GM12891 (cell line): ENCODE results near the gene AIF1L.
"Not testable (repeated sequence)": the region's sequence is repeated elsewhere in the genome, so short reads cannot be mapped to it uniquely, and the experiment has no call there.

ENCODE experiments used
- DNase-seq: peaks from one replicate; pipeline ENCODE4 v3.0.0; 2011; ENCODE audit warnings: low spot score; ENCODE audit not compliant: insufficient read length
- FAIRE-seq: peaks from 2 replicates; lab custom pipeline; 2011; peaks lifted over from hg19 to GRCh38; lab: Jason Lieb, UNC
- PAX5 ChIP-seq: IDR thresholded peaks from 2 replicates; pipeline ENCODE4 v1.6.1; 2011; ENCODE audit warnings: low read length, moderate library complexity, mild to moderate bottlenecking; ENCODE audit not compliant: insufficient read depth, severe bottlenecking
- POLR2A ChIP-seq: IDR thresholded peaks from 2 replicates; pipeline ENCODE4 v1.6.1; 2011; ENCODE audit warnings: low read depth, low read length, control low read depth
- POLR2AphosphoS5 ChIP-seq: IDR thresholded peaks from 2 replicates; pipeline ENCODE4 v1.6.1; 2011; ENCODE audit warnings: low read depth, low read length, control low read depth
- POU2F2 ChIP-seq: IDR thresholded peaks from 2 replicates; pipeline ENCODE4 v1.6.1; 2011; ENCODE audit warnings: low read depth, mild to moderate bottlenecking, control low read depth, low read length, moderate library complexity
- SPI1 ChIP-seq: IDR thresholded peaks from 2 replicates; pipeline ENCODE4 v1.6.1; 2011; ENCODE audit warnings: low read depth, low read length, control low read depth
- TAF1 ChIP-seq: IDR thresholded peaks from 2 replicates; pipeline ENCODE4 v1.6.1; 2011; ENCODE audit warnings: low read depth, low read length, control low read depth

The AIF1L gene

DNA sequence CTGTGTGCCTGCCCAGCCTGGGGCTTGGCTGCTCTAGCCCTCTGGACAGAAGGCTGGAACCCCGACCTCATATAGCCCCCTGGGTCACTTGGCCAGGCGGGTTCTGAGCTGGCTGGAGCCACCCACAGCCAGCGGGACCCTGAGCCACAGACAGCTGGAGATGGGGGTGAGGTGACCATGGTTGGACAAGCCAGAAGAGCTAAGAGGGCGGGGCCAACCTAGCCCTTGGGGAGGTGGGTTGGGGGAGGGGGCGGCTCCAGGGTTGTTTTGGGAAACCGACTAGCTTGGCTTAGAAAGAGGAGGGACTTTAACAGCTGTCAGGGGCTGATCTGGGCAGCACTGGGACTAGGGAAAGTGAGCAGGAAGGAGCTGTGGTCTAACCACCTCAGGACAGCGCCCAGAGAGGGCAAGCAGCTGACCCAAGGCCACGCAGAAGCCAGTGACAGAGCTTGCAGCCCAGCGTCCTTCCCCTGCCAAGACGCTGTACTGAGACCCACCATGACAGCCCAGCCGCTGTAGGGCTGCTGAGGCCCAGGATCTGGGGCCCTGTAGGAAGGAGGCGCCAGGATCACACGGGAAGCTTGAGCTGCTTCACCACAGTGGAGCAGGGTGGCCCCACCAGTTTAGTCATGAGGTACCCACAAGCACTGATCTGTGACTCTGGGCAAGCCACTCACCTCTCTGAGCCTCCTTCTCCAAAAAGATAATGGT, 2.2 kb downstream of the AIF1L start:
- DNase-seq (no peak), FAIRE-seq (no peak)
- TF ChIP-seq POU2F2 (no peak), TAF1 (no peak), PAX5 (no peak), POLR2AphosphoS5 (no peak)

DNA sequence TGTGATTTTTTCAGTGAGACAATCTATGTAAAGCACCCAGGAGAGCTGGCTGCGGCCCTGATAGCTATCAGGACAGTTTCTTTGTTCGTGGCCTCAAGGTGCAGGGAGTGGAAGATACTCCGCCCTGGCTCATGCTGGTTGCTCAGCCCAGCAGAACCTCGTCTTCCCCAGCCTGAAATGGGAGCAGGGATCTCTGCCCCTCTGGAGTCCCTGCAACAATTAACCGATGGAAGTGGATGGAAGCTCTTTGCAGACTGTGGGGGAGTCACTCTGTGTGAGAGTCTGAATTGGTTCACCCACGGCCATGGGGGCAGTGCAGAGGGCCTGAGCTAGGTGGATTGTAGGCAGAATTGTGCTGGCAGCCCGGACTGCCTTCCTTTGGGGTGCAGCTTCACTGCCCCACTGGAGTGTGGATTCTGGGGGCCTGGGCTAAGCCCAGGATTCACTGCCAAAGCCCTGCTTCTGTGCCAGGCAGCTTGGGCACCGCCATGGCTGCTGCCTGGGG, 2.8 kb downstream of the AIF1L start:
- no peak for FAIRE-seq
- TF ChIP-seq POLR2AphosphoS5 (no peak), TAF1 (no peak), POU2F2 (no peak), POLR2A (no peak), PAX5 (no peak), SPI1 (no peak)
- DNase-seq, result no peak

DNA sequence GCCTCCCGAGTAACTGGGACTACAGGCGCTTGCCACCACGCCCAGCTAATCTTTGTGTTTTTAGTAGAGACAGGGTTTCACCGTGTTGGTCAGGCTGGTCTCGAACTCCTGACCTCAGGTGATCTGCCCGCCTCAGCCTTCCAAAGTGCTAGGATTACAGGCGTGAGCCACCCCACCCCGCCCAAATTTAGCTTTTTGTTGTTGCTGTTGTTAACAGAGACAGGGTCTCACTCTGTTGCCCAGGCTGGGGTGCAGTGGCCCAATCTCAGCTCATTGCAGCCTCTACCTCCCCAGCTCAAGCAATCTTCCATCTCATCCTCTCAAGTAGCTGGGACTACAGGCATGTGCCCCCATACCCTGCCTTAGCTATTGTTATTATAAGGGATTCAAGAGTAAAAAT, 3.5 kb downstream of the AIF1L start:
- not testable (repeated sequence) for FAIRE-seq

DNA sequence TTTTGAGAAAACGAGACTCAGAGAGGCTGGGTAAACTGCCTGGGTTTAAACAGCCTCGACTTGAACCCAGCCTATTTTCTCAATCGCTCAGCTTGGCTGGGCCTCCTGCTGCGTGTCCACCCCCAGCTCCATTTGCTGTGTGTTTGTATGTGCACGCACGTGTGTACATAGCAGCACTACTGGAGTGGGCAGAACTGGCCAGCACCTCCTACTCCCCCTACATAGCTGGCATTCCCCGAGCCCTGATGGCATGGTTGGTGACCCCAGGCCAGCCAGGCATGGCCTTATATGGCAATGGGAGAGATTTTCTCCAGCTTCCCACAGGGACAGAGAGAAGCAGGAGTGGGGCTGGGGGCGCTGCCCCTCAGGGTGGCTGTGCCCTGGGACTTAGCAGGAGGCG, 4.1 kb downstream of the AIF1L start:
- DNase-seq (no peak), FAIRE-seq (no peak)
- TF ChIP-seq POLR2A, result no peak
- TF ChIP-seq POLR2AphosphoS5, result no peak
- no peak for TF ChIP-seq SPI1
- no peak for TF ChIP-seq TAF1
- TF ChIP-seq POU2F2, result no peak
- no peak for TF ChIP-seq PAX5

More for the DNA sequence above, 3.5 kb downstream of the AIF1L start:
- not testable (repeated sequence) for DNase-seq

GRCh38 chr9:131101207-131101964, 5.1 kb downstream of the AIF1L start:
- TF ChIP-seq SPI1 (no peak), POLR2AphosphoS5 (no peak), PAX5 (no peak), POU2F2 (no peak), POLR2A (no peak), TAF1 (no peak)
- DNase-seq (no peak), FAIRE-seq (no peak)

GRCh38 chr9:131103024-131103423, 6.7 kb downstream of the AIF1L start:
- FAIRE-seq (no peak), DNase-seq (no peak)

GRCh38 chr9:131103535-131103934, 7.2 kb downstream of the AIF1L start:
- TF ChIP-seq POLR2AphosphoS5 (no peak), POU2F2 (no peak), POLR2A (no peak), PAX5 (no peak), TAF1 (no peak), SPI1 (no peak)
- DNase-seq (no peak), FAIRE-seq (no peak)

More at GRCh38 chr9:131103024-131103423, 6.7 kb downstream of the AIF1L start:
- no peak for TF ChIP-seq POU2F2

DNA sequence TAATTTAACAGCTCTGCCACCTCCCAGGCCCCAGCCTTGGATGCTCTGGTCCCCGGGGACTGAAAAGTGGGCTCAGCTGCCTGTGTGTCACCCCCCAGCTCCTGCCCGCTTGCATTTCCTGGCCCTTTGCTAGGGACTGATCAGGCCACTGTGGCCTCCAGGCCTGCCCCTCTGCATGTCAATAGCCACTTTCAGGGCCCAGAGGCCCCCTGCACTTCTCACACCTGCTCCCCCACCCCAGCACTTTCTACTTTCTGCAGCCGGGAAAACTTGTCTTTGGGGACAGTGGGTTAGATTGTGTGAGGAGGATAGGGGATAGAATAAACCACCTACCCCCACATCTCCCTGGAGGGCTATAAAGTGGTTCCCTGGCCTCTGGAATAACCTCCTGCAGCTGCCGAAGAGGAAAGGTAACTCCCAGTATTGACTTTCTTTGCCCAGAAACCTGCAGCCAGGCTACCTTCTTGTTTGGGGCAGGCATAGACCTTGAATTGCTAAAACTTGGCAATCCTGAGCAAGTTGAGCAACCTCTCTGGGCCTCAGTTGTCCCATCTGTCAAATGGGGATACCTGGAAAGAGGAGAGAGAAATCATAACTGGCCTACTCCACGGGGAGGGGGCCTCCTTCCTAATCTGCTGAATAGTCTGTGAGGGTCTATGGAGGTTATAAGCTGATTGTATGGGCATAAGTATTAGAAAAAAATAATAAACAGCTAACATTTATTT, 7.8 kb downstream of the AIF1L start:
- TF ChIP-seq POLR2A (no peak), PAX5 (no peak), POU2F2 (no peak), SPI1 (no peak), TAF1 (no peak), POLR2AphosphoS5 (no peak)
- DNase-seq (no peak), FAIRE-seq (no peak)

- TF ChIP-seq POU2F2 (no peak), TAF1 (no peak), SPI1 (no peak), PAX5 (no peak), POLR2A (no peak), POLR2AphosphoS5 (no peak)
- no peak for FAIRE-seq
- DNase-seq, result no peak
Observed at GRCh38 chr9:131105952-131106351, 9.6 kb downstream of the AIF1L start.

DNA sequence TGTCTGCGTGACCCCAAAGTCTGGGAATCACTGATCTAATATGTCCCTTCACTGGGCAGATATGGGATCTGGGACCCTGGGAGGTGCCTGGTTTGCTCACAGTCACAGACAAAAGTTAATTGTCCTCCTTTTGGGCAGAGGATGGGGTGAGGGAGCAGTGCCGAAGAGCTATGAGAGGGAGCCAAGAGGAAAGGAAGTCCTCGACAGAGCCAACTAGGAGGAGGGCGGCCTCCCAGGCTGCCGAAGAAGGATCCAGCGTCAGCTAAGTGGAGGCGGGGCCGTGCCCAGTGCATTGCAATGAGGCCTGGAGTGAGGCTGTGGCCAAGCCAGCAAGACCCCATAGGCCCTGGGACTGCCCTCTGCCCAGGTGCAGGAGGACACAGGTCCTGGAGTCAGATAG, 11.4 kb downstream of the AIF1L start:
- FAIRE-seq (no peak), DNase-seq (no peak)
- no peak for TF ChIP-seq TAF1
- TF ChIP-seq POLR2A, result no peak
- no peak for TF ChIP-seq SPI1
- no peak for TF ChIP-seq PAX5
- TF ChIP-seq POLR2AphosphoS5, result no peak
- no peak for TF ChIP-seq POU2F2

- no peak for DNase-seq
- TF ChIP-seq POLR2A (no peak), TAF1 (no peak), POU2F2 (no peak), SPI1 (no peak), PAX5 (no peak), POLR2AphosphoS5 (no peak)
- no peak for FAIRE-seq
Observed at GRCh38 chr9:131111186-131111853, 15.0 kb downstream of the AIF1L start.
